ENCODE data around the gene PATE1. TPM values are rescaled to one million over a fixed set of nuclear protein-coding genes. Genes with fewer than 3 reads are reported as not detected.

Gene PATE1
- total and polyA plus RNA-seq, 9 donors = 0.30 TPM; not detected in 8

DNA sequence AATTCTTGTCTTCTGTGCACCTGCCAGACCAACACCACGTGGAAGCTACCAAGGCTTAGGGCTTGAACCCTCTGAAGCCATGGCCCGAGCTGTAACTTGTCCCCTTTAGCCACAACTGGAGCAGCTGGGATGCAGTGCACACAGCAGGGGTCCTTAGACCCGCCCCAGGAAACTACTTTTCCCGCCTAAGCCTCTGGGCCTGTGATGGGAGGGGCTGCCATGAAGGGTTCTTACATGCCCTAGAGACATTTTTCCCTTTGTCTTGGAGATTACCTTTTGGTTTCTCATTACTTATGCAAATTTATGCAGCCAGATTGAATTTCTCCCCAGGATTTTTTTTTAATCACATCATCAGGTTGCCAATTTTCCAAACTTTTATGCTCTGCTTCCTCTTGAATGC is 51.6 kb downstream of the PATE1 start:
- no peaks in the 10 kb centered on the region for H3K36me3 ChIP-seq
- H3K27me3 ChIP-seq = no peaks in the 10 kb centered on the region
- 32 to 44% (median 38%) methylated on average over 4 of the region's 4 CpGs for WGBS, 3 donors
- no peak overlapping the region for H3K27ac ChIP-seq
- H3K4me1 ChIP-seq (ENCODE audit: insufficient read depth) = no peaks in the 10 kb centered on the region
- no peak for DNase-seq
- TF ChIP-seq, protein P1, sequence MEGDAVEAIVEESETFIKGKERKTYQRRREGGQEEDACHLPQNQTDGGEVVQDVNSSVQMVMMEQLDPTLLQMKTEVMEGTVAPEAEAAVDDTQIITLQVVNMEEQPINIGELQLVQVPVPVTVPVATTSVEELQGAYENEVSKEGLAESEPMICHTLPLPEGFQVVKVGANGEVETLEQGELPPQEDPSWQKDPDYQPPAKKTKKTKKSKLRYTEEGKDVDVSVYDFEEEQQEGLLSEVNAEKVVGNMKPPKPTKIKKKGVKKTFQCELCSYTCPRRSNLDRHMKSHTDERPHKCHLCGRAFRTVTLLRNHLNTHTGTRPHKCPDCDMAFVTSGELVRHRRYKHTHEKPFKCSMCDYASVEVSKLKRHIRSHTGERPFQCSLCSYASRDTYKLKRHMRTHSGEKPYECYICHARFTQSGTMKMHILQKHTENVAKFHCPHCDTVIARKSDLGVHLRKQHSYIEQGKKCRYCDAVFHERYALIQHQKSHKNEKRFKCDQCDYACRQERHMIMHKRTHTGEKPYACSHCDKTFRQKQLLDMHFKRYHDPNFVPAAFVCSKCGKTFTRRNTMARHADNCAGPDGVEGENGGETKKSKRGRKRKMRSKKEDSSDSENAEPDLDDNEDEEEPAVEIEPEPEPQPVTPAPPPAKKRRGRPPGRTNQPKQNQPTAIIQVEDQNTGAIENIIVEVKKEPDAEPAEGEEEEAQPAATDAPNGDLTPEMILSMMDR (IDR thresholded peaks at IDR 0.05) = no peak
- TF ChIP-seq EP300 (IDR thresholded peaks at IDR 0.05) (no peak), POLR2A (IDR thresholded peaks at IDR 0.05) (no peak)
- no peaks in the 10 kb centered on the region for H3K9me3 ChIP-seq
- H3K4me3 ChIP-seq = no peak overlapping the region
- intact Hi-C loops (cut with DNase I) = no loop called here

Other genes with a start within 250 kb of the PATE1 start
- gene EI24, start 176.8 kb upstream of the PATE1 start, total RNA-seq = 10 to 100 TPM; 44.9 to 58.4 (median 53.4) TPM
- gene EI24, start 176.8 kb upstream of the PATE1 start, polyA plus RNA-seq = 100 to 1,000 TPM in 1 of 2 donors, 10 to 100 TPM in 1; 48.4 to 149 TPM
- 100 to 1,000 TPM in 5 of 7 donors, 10 to 100 TPM in 2; 51.9 to 161 (median 135) TPM for gene STT3A, start 153.4 kb upstream of the PATE1 start, total RNA-seq
- gene STT3A, start 153.4 kb upstream of the PATE1 start, polyA plus RNA-seq = 100 to 1,000 TPM in 1 of 2 donors, 10 to 100 TPM in 1; 69.8 to 239 TPM
- gene CHEK1, start 121.1 kb upstream of the PATE1 start, total RNA-seq = 1 to 10 TPM in 4 of 7 donors, under 1 TPM in 3; 0.24 to 3.2 (median 1.1) TPM
- 1 to 10 TPM; 1.5 to 3.5 TPM for gene CHEK1, start 121.1 kb upstream of the PATE1 start, polyA plus RNA-seq
- gene ACRV1, start 65.4 kb upstream of the PATE1 start, total RNA-seq = not detected
- gene ACRV1, start 65.4 kb upstream of the PATE1 start, polyA plus RNA-seq = not detected
- under 1 TPM in 1 of 7 donors, not detected in 6; 0.12 TPM for gene PATE2, start 32.5 kb downstream of the PATE1 start, total RNA-seq
- gene PATE2, start 32.5 kb downstream of the PATE1 start, polyA plus RNA-seq = under 1 TPM in 1 of 2 donors, not detected in 1; 0.10 TPM
- not detected for gene PATE3, start 41.8 kb downstream of the PATE1 start, total RNA-seq
- not detected for gene PATE3, start 41.8 kb downstream of the PATE1 start, polyA plus RNA-seq
- gene PATE4, start 87.0 kb downstream of the PATE1 start, total RNA-seq = not detected
- not detected for gene PATE4, start 87.0 kb downstream of the PATE1 start, polyA plus RNA-seq
- gene HYLS1, start 141.4 kb downstream of the PATE1 start, total RNA-seq = 1 to 10 TPM; 2.2 to 5.5 (median 4.5) TPM
- 1 to 10 TPM; 3.0 to 8.8 TPM for gene HYLS1, start 141.4 kb downstream of the PATE1 start, polyA plus RNA-seq
- 10 to 100 TPM in 2 of 7 donors, 1 to 10 TPM in 5; 3.8 to 13.1 (median 8.9) TPM for gene PUS3, start 156.9 kb downstream of the PATE1 start, total RNA-seq
- 10 to 100 TPM in 1 of 2 donors, 1 to 10 TPM in 1; 6.4 to 16.7 TPM for gene PUS3, start 156.9 kb downstream of the PATE1 start, polyA plus RNA-seq
- gene DDX25, start 158.2 kb downstream of the PATE1 start, total RNA-seq = under 1 TPM in 6 of 7 donors, not detected in 1; 0.23 to 0.92 (median 0.56) TPM
- gene DDX25, start 158.2 kb downstream of the PATE1 start, polyA plus RNA-seq = under 1 TPM; 0.51 to 0.88 TPM
- gene VSIG10L2, start 199.8 kb downstream of the PATE1 start, total RNA-seq = 1 to 10 TPM in 3 of 7 donors, under 1 TPM in 4; 0.08 to 3.3 (median 0.97) TPM
- gene VSIG10L2, start 199.8 kb downstream of the PATE1 start, polyA plus RNA-seq = under 1 TPM; 0.25 to 0.40 TPM

Data from ovary (tissue), 9 donors.